GM12892 (cell line): ENCODE measurements around the gene ADIPOQ.
"Not testable (repeated sequence)": the region's sequence is repeated elsewhere in the genome, so short reads cannot be mapped to it uniquely, and the experiment has no call there.

Experiments
- DNase-seq: peaks from one replicate; pipeline ENCODE4 v3.0.0; 2011; ENCODE audit not compliant: insufficient read length
- FAIRE-seq: peaks from 2 replicates; lab custom pipeline; 2011; peaks lifted over from hg19 to GRCh38; lab: Jason Lieb, UNC
- POLR2A ChIP-seq: IDR thresholded peaks from 2 replicates; pipeline ENCODE4 v1.6.1; 2011; ENCODE audit warnings: low read depth, low read length, control low read depth
- POLR2AphosphoS5 ChIP-seq: IDR thresholded peaks from 2 replicates; pipeline ENCODE4 v1.6.1; 2011; ENCODE audit warnings: low read depth, low read length, control low read depth
- TAF1 ChIP-seq: IDR thresholded peaks from 2 replicates; pipeline ENCODE4 v1.6.1; 2011; ENCODE audit warnings: low read depth, mild to moderate bottlenecking, control low read depth, low read length, borderline replicate concordance

The ADIPOQ gene

GRCh38 chr3:186880406-186880805, 37.9 kb downstream of the ADIPOQ start:
- DNase-seq (no peak), FAIRE-seq (no peak)
- TF ChIP-seq TAF1 (no peak), POLR2A (no peak), POLR2AphosphoS5 (no peak)

GRCh38 chr3:186882150-186882524, 39.6 kb downstream of the ADIPOQ start:
- TF ChIP-seq POLR2A = no peak
- no peak for TF ChIP-seq TAF1
- TF ChIP-seq POLR2AphosphoS5 = no peak
- DNase-seq (no peak), FAIRE-seq (no peak)

- TF ChIP-seq POLR2AphosphoS5 (no peak), TAF1 (no peak), POLR2A (no peak)
- FAIRE-seq = no peak
- no peak for DNase-seq
Observed at GRCh38 chr3:186882881-186883685, 40.6 kb downstream of the ADIPOQ start.

GRCh38 chr3:186883686-186884058, 41.2 kb downstream of the ADIPOQ start:
- no peak for DNase-seq
- FAIRE-seq = no peak
- no peak for TF ChIP-seq POLR2A
- no peak for TF ChIP-seq TAF1

GRCh38 chr3:186884868-186885267, 42.4 kb downstream of the ADIPOQ start:
- not testable (repeated sequence) for FAIRE-seq, DNase-seq

GRCh38 chr3:186886202-186886981, 43.9 kb downstream of the ADIPOQ start:
- no peak for DNase-seq
- no peak for TF ChIP-seq POLR2A
- no peak for TF ChIP-seq POLR2AphosphoS5
- TF ChIP-seq TAF1 = no peak
- FAIRE-seq = no peak

GRCh38 chr3:186887507-186887938, 45.0 kb downstream of the ADIPOQ start:
- not testable (repeated sequence) for DNase-seq, FAIRE-seq

GRCh38 chr3:186888569-186888968, 46.1 kb downstream of the ADIPOQ start:
- TF ChIP-seq POLR2A = no peak
- no peak for TF ChIP-seq TAF1
- TF ChIP-seq POLR2AphosphoS5 = no peak
- no peak for DNase-seq
- no peak for FAIRE-seq

- not testable (repeated sequence) for DNase-seq, FAIRE-seq
Observed at GRCh38 chr3:186889698-186890097, 47.2 kb downstream of the ADIPOQ start.

- DNase-seq (no peak), FAIRE-seq (no peak)
- TF ChIP-seq POLR2AphosphoS5 (no peak), TAF1 (no peak), POLR2A (no peak)
Observed at GRCh38 chr3:186890911-186891310, 48.4 kb downstream of the ADIPOQ start.

- DNase-seq, FAIRE-seq: not testable (repeated sequence)
Observed at GRCh38 chr3:186893071-186893470, 50.6 kb downstream of the ADIPOQ start.

- FAIRE-seq (no peak), DNase-seq (no peak)
- TF ChIP-seq TAF1 (no peak), POLR2A (no peak), POLR2AphosphoS5 (no peak)
Observed at GRCh38 chr3:186895406-186895805, 52.9 kb downstream of the ADIPOQ start.

GRCh38 chr3:186896006-186896405, 53.5 kb downstream of the ADIPOQ start:
- DNase-seq (no peak), FAIRE-seq (no peak)
- TF ChIP-seq POLR2A = no peak
- no peak for TF ChIP-seq POLR2AphosphoS5
- TF ChIP-seq TAF1 = no peak
